Erythroblast (primary cell): ENCODE data around the gene CANT1.

Source experiments
- GATA1 ChIP-seq: IDR thresholded peaks from 2 replicates; pipeline ENCODE4 v1.6.1; 2011; ENCODE audit warnings: low read depth, mild to moderate bottlenecking, control low read depth, low read length, moderate library complexity
- POLR2A ChIP-seq: IDR thresholded peaks from 2 replicates; pipeline ENCODE4 v1.6.1; 2011; ENCODE audit warnings: mild to moderate bottlenecking, low read length

GRCh38 chr17:79057737-79058385 is 48.3 kb upstream of the CANT1 start:
- no peak for TF ChIP-seq POLR2A
- TF ChIP-seq GATA1: no peak
